ENCODE measurements around the gene RABGAP1L. TPM values are rescaled to one million over a fixed set of nuclear protein-coding genes. Genes with fewer than 3 reads are reported as not detected.

The RABGAP1L gene
- polyA plus RNA-seq, 1 donor = 9.2 TPM

DNA sequence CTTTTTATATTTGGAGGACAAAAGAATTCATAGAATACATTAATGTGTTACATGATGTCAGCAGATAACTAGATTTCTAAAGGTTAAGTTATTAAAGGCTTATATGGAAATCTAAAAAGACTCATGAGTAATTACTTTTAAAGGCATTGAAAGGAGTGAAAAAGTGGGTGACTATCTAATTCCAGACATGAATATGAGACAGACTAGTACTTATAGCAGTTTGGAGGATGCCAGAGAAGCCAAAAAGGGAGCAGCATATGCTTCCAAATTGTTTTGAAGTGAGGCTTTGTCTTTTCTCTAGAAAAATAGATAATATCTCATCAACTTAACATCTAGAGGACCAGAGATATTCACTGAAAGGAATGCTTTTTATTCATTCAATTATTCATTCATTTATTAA lies 564.9 kb downstream of the RABGAP1L start:
- DNase-seq = no peak

- DNase-seq = peak; percentile 15
These were observed 567.0 kb downstream of the RABGAP1L start for GRCh38 chr1:174726167-174726879.

- no peak for DNase-seq
These were observed 567.7 kb downstream of the RABGAP1L start for GRCh38 chr1:174726880-174727585.

- no peak for DNase-seq
These were observed 575.0 kb downstream of the RABGAP1L start for GRCh38 chr1:174734270-174734669.

- no peak for DNase-seq
These were observed 577.5 kb downstream of the RABGAP1L start for GRCh38 chr1:174736831-174737230.

DNA sequence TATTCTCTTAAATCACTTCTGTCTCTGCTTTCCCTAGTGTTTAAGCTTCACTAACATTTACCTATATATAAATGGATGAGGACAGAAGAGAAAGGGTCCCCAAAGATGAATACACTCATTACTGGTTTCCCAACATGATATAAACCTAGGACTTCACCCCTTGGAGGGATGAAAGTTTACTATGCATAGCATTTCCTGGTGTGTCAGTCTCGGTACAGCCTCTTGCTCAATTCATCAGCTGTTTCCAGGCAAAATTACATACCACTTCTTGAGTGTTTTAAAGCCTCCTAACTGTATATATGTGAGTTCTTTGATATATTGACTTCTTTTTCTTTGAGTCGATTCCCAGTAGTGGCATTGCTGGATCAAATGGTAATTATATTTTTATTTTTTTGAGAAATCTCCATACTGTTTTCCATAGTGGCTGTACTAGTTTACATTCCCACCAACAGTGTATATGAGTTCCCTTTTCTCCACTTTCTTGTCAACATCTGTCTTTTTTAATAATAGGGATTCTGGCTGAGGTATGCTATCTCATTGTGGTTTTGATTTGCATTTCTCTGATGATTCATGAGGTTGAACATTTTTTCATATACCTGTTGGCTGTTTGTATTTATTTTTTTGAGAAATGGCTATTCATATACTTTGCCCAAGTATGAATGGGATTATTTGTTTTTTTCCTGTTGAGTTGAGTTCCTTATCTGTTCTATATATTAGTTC lies 581.1 kb downstream of the RABGAP1L start:
- no peak for DNase-seq

GRCh38 chr1:174742805-174743653 lies 583.7 kb downstream of the RABGAP1L start:
- DNase-seq = no peak

DNA sequence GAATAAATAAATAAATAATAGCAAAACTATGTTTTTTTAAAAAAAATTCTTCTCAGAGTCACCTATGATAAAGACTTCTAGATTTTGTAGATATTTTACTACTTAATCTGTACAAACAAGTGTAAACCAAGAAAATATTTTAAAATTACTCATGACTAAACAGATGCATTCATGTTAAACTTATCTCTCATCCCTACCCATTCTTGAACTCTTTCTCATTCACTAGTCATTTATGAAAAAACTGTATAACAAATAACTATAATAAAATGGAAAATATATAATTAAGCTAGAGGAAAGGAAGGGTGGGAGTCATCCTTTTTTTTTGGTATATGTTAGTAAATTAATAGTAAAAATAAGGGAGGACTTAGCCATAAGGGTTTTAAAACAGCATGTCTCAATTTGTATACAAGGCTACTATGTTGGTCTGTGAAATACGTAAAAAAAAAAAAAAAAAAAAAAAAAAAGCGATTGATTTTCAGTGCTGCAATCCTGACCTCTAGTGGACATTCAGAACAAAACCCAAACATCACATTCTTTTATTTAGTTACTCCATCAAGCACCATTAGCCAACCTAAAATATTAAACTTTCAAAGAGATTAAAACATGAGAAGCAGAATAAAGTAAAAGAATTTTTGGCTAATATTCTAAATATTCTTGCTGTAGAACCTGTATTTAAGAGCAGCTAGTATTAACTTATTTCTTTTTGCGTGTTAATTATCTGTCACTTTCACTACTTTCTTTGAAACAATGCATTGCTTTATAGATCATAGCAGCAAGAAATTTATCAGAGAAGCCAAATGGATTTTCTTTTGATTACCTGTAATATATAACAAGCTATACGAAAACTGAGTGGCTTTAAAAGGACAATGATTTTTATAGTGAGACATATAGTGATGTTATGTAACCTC lies 584.6 kb downstream of the RABGAP1L start:
- DNase-seq = peak; percentile 28

DNA sequence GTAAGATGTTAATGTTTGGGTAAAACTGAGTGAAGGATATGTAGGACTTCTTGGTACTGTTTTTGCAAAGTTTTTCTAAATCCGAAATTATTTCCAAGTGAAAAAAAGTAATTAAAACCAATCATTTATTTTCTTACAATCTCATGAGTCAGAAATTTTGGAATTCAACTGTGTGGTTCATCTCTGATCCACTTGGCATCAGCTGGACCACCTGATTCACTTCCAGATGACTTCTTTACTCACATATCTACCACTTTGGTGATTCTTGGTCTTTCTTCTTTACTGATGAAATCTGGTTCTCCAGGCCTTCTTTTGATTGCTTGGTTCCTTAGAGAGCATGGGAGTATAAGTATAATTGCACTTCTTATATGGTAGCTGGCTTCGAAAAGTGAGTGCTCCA lies 585.6 kb downstream of the RABGAP1L start:
- no peak for DNase-seq

- no peak for DNase-seq
These were observed 586.9 kb downstream of the RABGAP1L start for GRCh38 chr1:174746024-174746808.

- no peak for DNase-seq
These were observed 588.3 kb downstream of the RABGAP1L start for GRCh38 chr1:174747613-174748012.

- no peak for DNase-seq
These were observed 589.3 kb downstream of the RABGAP1L start for GRCh38 chr1:174748586-174748985.

GRCh38 chr1:174753131-174753530 lies 593.8 kb downstream of the RABGAP1L start:
- no peak for DNase-seq

- peak; percentile 47 for DNase-seq
These were observed 602.0 kb downstream of the RABGAP1L start for GRCh38 chr1:174761335-174761734.

- DNase-seq = no peak
These were observed 602.7 kb downstream of the RABGAP1L start for GRCh38 chr1:174761901-174762585.

DNA sequence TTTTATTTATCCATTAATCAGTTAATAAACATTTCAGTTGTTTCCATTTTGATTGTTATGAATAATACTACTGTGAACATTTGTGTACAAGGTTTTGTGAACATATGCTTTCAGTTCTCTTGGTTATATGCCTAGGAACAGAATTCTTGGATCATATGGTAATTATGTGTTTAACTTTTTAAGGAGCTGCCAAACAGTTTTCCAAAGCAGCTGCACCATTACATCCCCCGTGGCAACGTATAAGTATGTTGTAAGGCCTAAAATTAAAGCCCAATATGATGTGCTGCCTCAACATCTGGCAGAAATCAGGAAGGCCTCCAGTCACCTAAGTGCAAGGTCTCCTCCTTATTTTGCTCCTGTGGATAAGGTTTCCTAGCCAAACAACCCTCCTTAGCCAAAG lies 604.9 kb downstream of the RABGAP1L start:
- peak; percentile 69 for DNase-seq

- no peak for DNase-seq
These were observed 607.4 kb downstream of the RABGAP1L start for GRCh38 chr1:174766727-174767126.

- DNase-seq = no peak
These were observed 609.2 kb downstream of the RABGAP1L start for GRCh38 chr1:174768516-174768915.

GRCh38 chr1:174768949-174769348 lies 609.6 kb downstream of the RABGAP1L start:
- no peak for DNase-seq

DNA sequence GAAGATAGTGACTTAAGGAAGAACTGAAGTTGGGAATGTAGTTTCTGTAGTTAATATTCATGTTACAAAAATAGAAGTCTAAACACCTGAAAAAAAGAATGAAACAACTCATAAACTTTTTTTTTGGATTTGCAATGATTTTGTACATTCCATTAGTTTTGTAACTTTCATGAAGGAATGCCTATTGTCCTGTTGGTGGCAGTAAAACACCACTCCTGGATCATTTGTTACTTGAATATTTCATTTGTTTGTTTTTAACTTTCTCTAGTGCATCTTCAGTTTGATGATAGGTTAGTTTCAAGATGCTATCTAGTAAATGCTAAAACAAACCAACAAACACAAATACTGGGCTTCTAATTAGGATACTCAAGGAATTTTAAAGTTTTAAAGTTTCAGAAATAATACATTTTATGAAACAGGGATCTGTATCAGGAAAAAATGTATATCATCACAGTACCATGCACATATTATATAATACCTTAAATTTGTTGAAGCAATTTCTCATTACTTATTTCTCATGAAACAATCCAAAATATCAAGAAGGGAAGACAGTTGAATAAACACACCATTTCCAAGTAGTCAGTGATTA lies 610.7 kb downstream of the RABGAP1L start:
- peak; percentile 41 for DNase-seq
